HepG2 (cell line): ENCODE data around the gene CXADR. TPM values are rescaled to one million over a fixed set of nuclear protein-coding genes. Genes with fewer than 3 reads are reported as not detected.
A peak's percentile ranks its signal among the peaks of the same experiment; 100 is the strongest.

ENCODE experiments used
- HDAC1 ChIP-seq: sonication (generic); formaldehyde crosslinking; IDR thresholded peaks from 2 replicates; pipeline ENCODE4 v1.5.1; 2020; ENCODE audit warnings: mild to moderate bottlenecking, missing genetic modification reagents
- HHEX ChIP-seq: IDR thresholded peaks from 2 replicates; pipeline ENCODE4 v1.6.1; 2016; ENCODE audit warnings: control low read depth
- HMG20A ChIP-seq: IDR thresholded peaks from 2 replicates; pipeline ENCODE4 v1.6.1; 2016; ENCODE audit warnings: borderline replicate concordance
- MED1 ChIP-seq: sonication (generic); formaldehyde crosslinking; IDR thresholded peaks from 2 replicates; pipeline ENCODE4 v1.4.0; 2020; ENCODE audit warnings: missing genetic modification reagents
- PHF5A ChIP-seq: IDR thresholded peaks from one replicate; pipeline ENCODE4 v1.6.1; 2018; ENCODE audit warnings: low read depth, missing genetic modification reagents; ENCODE audit not compliant: unreplicated experiment
- RCOR2 ChIP-seq: IDR thresholded peaks from 2 replicates; pipeline ENCODE4 v1.6.1; 2016; ENCODE audit warnings: missing biosample characterization, missing genetic modification reagents
- SRY ChIP-seq: sonication (generic); formaldehyde crosslinking; IDR thresholded peaks from 2 replicates; pipeline ENCODE4 v1.8.0; 2022; ENCODE audit warnings: mild to moderate bottlenecking, missing genetic modification reagents
- U2AF1 ChIP-seq: fragments of 200-400 bp; formaldehyde crosslinking; optimal IDR thresholded peaks from 2 replicates; pipeline ENCODE3; 2017; ENCODE audit warnings: mild to moderate bottlenecking, low read depth, low read length
- ZNF335 ChIP-seq: sonication (generic); formaldehyde crosslinking; IDR thresholded peaks from 2 replicates; pipeline ENCODE4 v1.4.0; 2020; ENCODE audit warnings: missing genetic modification reagents
- ZNF570 ChIP-seq: sonication (generic); formaldehyde crosslinking; IDR thresholded peaks from 2 replicates; pipeline ENCODE4 v1.4.0; 2020; ENCODE audit warnings: mild to moderate bottlenecking, missing genetic modification reagents, borderline replicate concordance
- ZNF792 ChIP-seq: IDR thresholded peaks from 2 replicates; pipeline ENCODE4 v1.6.1; 2016
- polyA plus RNA-seq, 8 experiments: library from polyadenylated mRNA; depleted of rRNA in 3 of 8; stranded (reverse) in 7 of 8; unstranded in 1 of 8; fragments of >200 nt; fragmentation: Illumina TruSeq in 4 of 8; extraction: Trizol in 4 of 8; gene quantifications; 2 replicates each; pipeline versions ENCODE4 v1.2.1 to v1.2.3, GENCODE V29; 2011 to 2016; ENCODE audit warnings: low read depth in 4 of 8, missing spikeins in 1 of 8, mixed read lengths in 1 of 8; ENCODE audit not compliant: insufficient read depth in 1 of 8
- total RNA-seq, 5 experiments: library from RNA; depleted of rRNA; stranded (reverse); fragments of >200 nt; fragmentation: Illumina TruSeq; extraction: Trizol; gene quantifications; 2 replicates each; pipeline ENCODE4 v1.2.3, GENCODE V29; 2016; ENCODE audit warnings: low read depth in 1 of 5
- TF ChIP-seq, protein P1 (sequence below): sonication (generic); formaldehyde crosslinking; IDR thresholded peaks from 2 replicates; pipeline ENCODE4 v1.4.0; 2020; ENCODE audit warnings: mild to moderate bottlenecking, missing genetic modification reagents
- TF ChIP-seq, protein P2 (sequence below): sonication (generic); formaldehyde crosslinking; IDR thresholded peaks from 2 replicates; pipeline ENCODE4 v1.5.1; 2020; ENCODE audit warnings: mild to moderate bottlenecking, missing genetic modification reagents, borderline replicate concordance
- TF ChIP-seq, protein P3 (sequence below): IDR thresholded peaks from 2 replicates; pipeline ENCODE4 v1.6.1; 2016; ENCODE audit warnings: missing compliant biosample characterization, missing genetic modification reagents, borderline replicate concordance
- TF ChIP-seq, protein P4 (sequence below): sonication (generic); formaldehyde crosslinking; IDR thresholded peaks from 2 replicates; pipeline ENCODE4 v1.4.0; 2020; ENCODE audit warnings: missing genetic modification reagents
- TF ChIP-seq, protein P5 (sequence below): sonication (generic); formaldehyde crosslinking; IDR thresholded peaks from 2 replicates; pipeline ENCODE4 v1.4.0; 2020; ENCODE audit warnings: missing genetic modification reagents
- TF ChIP-seq, protein P6 (sequence below): IDR thresholded peaks from 2 replicates; pipeline ENCODE4 v1.6.1; 2016; ENCODE audit warnings: low read depth, borderline replicate concordance

The CXADR gene
- total and polyA plus RNA-seq, 2 of the 13 experiments (the other 11 are each of a cell fraction or from before 2014, with no cell fraction given), result 86.8 to 110 TPM

DNA sequence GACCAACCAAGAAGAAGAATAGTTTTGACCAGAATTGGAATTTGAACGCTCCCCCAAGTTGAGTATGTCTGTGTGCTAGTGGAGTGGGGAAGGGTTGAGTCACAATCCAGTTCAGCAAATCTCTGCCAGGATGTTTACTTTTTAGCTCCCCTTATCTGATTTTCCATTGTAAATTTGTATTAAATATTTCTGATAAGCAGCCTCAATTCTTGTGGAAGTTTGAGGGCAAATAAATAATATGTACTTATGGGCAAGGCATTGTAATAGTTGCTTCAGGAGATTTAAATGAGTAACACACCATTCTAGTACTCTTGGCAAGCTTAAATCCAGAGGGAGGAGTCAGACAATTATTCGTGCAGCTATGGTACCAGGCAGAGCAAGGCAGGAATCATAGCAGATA lies 14.4 kb downstream of the CXADR start (continued):
- TF ChIP-seq, protein P1, sequence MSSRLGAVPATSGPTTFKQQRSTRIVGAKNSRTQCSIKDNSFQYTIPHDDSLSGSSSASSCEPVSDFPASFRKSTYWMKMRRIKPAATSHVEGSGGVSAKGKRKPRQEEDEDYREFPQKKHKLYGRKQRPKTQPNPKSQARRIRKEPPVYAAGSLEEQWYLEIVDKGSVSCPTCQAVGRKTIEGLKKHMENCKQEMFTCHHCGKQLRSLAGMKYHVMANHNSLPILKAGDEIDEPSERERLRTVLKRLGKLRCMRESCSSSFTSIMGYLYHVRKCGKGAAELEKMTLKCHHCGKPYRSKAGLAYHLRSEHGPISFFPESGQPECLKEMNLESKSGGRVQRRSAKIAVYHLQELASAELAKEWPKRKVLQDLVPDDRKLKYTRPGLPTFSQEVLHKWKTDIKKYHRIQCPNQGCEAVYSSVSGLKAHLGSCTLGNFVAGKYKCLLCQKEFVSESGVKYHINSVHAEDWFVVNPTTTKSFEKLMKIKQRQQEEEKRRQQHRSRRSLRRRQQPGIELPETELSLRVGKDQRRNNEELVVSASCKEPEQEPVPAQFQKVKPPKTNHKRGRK (CRISPR knock-in tag), result no peak
- TF ChIP-seq HMG20A (peak; percentile 53; the same call in 1 of the 2 replicates), HDAC1 (CRISPR knock-in tag) (peak; percentile 47; the same call in 1 of the 2 replicates), RCOR2 (CRISPR knock-in tag) (peak; percentile 77; the same call in 1 of the 2 replicates), HHEX (CRISPR knock-in tag) (no peak), ZNF792 (CRISPR knock-in tag) (no peak), ZNF335 (0 out of 2 replicates have a peak, but pooled peaks have one; percentile 31), ZNF570 (no peak), PHF5A (CRISPR knock-in tag) (no peak), MED1 (CRISPR knock-in tag) (peak; percentile 79), SRY (CRISPR knock-in tag) (no peak), U2AF1 (no peak)
- TF ChIP-seq, protein P2, sequence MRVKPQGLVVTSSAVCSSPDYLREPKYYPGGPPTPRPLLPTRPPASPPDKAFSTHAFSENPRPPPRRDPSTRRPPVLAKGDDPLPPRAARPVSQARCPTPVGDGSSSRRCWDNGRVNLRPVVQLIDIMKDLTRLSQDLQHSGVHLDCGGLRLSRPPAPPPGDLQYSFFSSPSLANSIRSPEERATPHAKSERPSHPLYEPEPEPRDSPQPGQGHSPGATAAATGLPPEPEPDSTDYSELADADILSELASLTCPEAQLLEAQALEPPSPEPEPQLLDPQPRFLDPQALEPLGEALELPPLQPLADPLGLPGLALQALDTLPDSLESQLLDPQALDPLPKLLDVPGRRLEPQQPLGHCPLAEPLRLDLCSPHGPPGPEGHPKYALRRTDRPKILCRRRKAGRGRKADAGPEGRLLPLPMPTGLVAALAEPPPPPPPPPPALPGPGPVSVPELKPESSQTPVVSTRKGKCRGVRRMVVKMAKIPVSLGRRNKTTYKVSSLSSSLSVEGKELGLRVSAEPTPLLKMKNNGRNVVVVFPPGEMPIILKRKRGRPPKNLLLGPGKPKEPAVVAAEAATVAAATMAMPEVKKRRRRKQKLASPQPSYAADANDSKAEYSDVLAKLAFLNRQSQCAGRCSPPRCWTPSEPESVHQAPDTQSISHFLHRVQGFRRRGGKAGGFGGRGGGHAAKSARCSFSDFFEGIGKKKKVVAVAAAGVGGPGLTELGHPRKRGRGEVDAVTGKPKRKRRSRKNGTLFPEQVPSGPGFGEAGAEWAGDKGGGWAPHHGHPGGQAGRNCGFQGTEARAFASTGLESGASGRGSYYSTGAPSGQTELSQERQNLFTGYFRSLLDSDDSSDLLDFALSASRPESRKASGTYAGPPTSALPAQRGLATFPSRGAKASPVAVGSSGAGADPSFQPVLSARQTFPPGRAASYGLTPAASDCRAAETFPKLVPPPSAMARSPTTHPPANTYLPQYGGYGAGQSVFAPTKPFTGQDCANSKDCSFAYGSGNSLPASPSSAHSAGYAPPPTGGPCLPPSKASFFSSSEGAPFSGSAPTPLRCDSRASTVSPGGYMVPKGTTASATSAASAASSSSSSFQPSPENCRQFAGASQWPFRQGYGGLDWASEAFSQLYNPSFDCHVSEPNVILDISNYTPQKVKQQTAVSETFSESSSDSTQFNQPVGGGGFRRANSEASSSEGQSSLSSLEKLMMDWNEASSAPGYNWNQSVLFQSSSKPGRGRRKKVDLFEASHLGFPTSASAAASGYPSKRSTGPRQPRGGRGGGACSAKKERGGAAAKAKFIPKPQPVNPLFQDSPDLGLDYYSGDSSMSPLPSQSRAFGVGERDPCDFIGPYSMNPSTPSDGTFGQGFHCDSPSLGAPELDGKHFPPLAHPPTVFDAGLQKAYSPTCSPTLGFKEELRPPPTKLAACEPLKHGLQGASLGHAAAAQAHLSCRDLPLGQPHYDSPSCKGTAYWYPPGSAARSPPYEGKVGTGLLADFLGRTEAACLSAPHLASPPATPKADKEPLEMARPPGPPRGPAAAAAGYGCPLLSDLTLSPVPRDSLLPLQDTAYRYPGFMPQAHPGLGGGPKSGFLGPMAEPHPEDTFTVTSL (CRISPR knock-in tag), result peak; percentile 68; the same call in 1 of the 2 replicates
- TF ChIP-seq, protein P3, sequence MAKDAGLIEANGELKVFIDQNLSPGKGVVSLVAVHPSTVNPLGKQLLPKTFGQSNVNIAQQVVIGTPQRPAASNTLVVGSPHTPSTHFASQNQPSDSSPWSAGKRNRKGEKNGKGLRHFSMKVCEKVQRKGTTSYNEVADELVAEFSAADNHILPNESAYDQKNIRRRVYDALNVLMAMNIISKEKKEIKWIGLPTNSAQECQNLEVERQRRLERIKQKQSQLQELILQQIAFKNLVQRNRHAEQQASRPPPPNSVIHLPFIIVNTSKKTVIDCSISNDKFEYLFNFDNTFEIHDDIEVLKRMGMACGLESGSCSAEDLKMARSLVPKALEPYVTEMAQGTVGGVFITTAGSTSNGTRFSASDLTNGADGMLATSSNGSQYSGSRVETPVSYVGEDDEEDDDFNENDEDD (CRISPR knock-in tag), result no peak
- TF ChIP-seq, protein P4, sequence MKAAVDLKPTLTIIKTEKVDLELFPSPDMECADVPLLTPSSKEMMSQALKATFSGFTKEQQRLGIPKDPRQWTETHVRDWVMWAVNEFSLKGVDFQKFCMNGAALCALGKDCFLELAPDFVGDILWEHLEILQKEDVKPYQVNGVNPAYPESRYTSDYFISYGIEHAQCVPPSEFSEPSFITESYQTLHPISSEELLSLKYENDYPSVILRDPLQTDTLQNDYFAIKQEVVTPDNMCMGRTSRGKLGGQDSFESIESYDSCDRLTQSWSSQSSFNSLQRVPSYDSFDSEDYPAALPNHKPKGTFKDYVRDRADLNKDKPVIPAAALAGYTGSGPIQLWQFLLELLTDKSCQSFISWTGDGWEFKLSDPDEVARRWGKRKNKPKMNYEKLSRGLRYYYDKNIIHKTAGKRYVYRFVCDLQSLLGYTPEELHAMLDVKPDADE (CRISPR knock-in tag), result no peak
- TF ChIP-seq, protein P5, sequence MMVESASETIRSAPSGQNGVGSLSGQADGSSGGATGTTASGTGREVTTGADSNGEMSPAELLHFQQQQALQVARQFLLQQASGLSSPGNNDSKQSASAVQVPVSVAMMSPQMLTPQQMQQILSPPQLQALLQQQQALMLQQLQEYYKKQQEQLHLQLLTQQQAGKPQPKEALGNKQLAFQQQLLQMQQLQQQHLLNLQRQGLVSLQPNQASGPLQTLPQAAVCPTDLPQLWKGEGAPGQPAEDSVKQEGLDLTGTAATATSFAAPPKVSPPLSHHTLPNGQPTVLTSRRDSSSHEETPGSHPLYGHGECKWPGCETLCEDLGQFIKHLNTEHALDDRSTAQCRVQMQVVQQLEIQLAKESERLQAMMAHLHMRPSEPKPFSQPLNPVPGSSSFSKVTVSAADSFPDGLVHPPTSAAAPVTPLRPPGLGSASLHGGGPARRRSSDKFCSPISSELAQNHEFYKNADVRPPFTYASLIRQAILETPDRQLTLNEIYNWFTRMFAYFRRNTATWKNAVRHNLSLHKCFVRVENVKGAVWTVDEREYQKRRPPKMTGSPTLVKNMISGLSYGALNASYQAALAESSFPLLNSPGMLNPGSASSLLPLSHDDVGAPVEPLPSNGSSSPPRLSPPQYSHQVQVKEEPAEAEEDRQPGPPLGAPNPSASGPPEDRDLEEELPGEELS, result peak; percentile 60; the same call in 1 of the 2 replicates
- TF ChIP-seq, protein P6, sequence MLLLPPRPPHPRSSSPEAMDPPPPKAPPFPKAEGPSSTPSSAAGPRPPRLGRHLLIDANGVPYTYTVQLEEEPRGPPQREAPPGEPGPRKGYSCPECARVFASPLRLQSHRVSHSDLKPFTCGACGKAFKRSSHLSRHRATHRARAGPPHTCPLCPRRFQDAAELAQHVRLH, result no peak
